Stimulated activated CD4-positive, alpha-beta T cell treated with anti-CD3 and anti-CD28 coated beads, TNF-alpha, amount 100 ng/mL, for 48 hours (primary cell): Measurements from ENCODE around the gene MEF2B.
"Not testable (repeated sequence)": the region's sequence is repeated elsewhere in the genome, so short reads cannot be mapped to it uniquely, and the experiment has no call there.

Experiments
- DNase-seq, 3 donors: peaks; one replicate each; pipeline ENCODE4 v3.0.0-alpha.2; 2020; ENCODE audit warnings: low read depth in 3 of 3

MEF2B gene

DNA sequence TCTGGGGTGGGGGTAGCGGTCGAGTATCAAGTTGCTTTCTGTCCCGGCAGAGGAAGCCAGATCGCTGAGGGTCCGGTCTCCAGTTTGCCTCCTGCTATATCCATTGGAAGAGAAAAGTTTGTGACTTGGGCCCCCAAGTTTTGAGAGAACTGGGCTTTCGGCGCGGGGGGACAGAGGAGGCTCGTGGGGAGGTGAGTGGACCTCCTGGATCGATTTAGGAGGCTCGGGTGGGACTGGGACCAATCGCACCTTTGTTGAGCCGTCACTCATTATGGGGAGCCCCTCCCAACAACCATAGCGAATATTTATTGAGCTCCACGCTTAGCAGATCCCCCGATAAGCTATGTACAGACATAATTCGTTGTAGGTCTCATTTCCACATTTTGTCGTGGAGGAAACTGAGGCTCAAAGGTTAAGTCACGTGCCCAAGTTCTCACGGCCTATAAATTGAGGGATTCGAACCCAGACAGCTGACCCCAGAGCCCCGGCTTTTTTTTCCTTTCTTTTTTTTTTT is 22.9 kb upstream of the MEF2B start:
- no peak for DNase-seq

- DNase-seq: peak; percentile 97 to 99 (median 97)
Observed at GRCh38 chr19:19192078-19192882, 22.2 kb upstream of the MEF2B start, which contains the start of the genes BORCS8 and RFXANK. TSS of gene BORCS8 (minus strand) at chr19:19192152. CDS start at chr19:19192117, 35 bp downstream. TSS of gene RFXANK (plus strand) at chr19:19192258. CDS start at chr19:19193947, 1,689 bp downstream.

DNA sequence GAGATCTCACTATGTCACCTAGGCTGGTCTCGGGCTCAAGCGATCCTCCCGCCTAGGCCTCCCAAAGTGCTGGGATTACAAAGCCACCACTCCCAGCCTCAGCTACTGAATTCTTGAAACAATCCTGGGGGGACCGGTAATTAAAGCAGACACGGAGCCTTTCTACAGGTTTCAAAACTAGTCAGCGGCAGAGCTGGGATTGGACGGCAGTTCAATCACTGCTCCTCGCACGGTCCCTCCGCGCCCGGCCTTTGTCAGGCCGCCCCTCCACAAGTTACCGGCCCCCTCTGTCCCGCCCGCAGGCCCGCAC is 21.7 kb upstream of the MEF2B start:
- DNase-seq: no peak

- DNase-seq: no peak
Observed at GRCh38 chr19:19186742-19187141, 16.7 kb upstream of the MEF2B start.

DNA sequence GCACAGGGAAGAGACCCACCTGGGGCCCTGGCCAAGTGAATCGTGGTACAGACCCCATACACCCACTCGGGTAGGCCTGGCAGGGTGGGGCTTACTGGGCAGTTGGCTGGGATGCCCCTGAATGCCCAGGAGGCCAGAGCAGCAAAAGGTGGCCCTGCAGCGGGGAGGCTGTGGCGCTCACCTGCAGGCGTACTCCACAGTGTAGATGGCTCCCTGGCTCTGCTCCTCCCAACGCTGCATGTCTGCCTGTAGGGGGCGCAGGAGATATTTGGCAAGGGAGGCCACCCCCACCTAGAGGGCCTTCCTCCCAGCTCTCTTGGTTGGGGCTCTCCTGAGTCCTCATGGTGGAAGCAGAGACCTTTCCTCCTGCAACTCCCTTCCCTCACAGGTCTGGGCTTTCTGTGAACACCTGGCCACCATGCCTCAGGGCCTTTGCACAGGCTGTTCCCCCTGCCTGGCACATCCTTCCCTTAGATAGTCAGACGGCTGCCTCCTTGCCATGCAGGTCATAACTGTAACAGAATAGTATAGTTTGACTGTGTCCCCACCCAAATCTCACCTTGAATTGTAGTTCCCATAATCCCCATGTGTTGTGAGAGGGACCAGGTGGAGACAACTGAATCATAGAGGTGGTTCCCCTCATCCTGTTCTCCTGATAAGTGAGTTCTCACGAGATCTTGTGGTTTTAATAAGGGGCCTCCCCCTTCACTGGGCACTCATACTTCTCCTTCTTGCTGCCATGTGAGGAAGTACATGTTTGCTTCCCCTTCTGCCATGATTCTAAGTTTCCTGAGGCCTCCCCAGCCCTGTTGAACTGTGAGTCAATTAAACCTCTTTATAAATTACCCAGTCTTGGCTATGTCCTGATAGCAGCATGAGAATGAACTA is 16.0 kb upstream of the MEF2B start:
- DNase-seq: peak; percentile 41 to 69 (median 43)

DNA sequence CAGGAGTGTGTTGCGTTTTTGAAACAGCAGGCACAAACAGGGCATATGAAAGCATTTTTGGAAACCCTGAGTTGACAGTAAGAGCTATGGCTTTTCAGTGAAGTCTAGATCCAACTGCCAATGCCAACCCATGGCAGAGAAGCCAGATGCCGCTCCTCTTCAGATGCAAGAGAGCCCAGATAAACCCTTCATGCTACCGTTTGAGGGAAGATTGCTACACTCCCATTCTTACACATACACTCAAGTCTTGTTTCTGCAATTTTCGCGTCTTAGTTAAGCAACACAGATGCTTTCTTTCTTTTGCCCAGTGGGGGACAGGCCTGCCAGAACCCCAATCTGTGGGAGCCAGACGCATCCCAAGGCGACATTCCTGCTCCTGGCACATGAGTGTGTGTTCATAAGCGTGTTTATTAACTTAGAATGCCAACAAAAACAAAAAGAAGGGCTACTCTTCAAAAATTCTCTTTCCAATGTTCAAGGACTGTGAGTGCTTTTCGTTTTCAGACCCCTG is 11.5 kb upstream of the MEF2B start:
- DNase-seq: no peak

- no peak for DNase-seq
Observed at GRCh38 chr19:19179548-19180441, 9.7 kb upstream of the MEF2B start.

- no peak for DNase-seq
Observed at GRCh38 chr19:19176950-19177349, 6.9 kb upstream of the MEF2B start.

- not testable (repeated sequence) for DNase-seq
Observed at GRCh38 chr19:19173243-19173642, 3.2 kb upstream of the MEF2B start.

GRCh38 chr19:19171821-19172532 is 1.9 kb upstream of the MEF2B start:
- no peak for DNase-seq

GRCh38 chr19:19170873-19171672 is 1.0 kb upstream of the MEF2B start:
- DNase-seq: no peak

GRCh38 chr19:19169236-19170052 is 619 bp downstream of the MEF2B start:
- no peak for DNase-seq

DNA sequence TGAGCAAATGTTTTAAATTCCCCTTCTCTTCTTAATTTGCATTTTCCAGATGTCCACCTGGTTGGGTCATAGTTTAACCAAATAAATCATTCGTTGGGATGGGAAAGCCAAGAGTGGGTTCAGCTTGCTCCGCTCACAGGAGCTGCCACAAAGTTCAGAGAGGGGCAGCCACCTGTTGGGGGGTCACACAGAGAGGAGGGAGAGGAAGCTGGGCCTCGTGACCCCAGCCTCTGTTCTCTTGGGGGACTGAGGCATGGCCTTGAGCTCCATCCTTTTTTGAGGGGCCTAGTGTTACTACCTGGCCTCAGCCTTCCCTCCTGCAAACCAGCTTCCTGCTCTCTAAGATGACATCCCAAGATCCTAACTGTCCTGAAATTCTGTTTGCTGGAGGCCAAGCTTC is 2.5 kb downstream of the MEF2B start:
- DNase-seq: no peak

DNA sequence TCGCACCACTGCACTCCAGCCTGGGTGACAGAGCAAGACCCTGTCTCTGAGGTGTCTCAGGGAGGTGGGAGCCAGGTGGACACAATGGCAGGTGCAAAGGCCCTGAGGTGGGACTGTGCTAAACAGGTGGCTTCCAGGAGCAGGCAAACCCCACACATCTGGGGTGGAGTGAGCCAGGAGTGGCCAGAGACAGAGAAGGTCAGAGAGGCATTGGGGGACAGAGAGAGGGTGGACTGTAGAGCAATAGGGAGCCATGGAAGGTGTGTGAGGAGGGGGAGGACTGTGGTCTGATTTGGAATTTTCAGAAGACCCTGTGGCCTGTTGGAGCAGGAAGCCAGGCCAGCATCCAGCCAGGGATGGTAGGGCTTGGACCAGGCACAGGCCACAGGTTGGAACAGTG is 4.7 kb downstream of the MEF2B start:
- no peak for DNase-seq

DNA sequence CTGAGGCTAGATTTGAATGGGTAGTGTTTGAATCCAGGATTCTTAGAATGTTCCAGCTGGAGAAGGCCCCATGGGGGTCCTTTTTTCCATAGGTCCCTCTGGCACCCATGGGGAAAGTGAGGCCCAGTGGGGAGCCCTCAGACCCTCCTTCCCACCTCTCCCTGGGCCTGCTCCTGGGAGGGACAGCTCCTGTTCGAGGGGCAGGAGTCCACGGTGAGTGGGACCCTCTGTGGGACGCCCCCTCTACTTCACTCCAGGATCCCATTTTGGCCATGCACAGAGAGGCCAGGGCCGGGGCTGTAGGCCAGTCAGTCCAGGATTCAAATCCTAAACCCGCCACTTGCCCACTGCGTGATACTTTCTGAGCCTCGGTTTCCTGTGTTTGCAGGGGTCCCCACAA is 7.6 kb downstream of the MEF2B start:
- DNase-seq: no peak

DNA sequence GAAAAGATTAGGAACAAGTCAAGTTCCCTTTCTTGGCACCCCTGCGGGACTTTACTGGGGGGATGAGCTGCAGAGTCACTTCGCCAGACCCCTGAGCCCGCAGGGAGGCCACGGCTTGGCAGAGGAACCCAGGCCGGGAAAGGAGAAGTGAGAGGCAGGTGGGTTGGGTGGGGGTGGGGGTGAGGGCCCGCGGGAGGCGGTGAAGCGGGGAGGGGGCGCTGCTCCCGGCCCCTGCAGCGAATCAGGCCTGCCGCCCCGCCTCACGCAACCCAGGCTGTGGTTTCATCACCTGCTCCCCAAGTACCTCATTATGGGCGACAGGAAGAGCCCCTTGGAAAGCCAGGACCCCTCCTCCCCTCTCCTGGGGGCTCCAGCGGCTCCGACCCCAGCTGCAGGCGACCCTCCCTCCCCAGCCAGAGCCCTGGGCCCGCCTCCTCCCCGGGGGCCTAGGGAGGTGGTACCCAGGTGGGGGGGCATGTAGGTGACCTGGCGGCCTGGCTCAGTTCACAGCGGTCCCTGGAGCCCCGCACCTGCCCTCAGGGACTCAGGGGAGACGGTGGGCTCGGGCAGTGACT is 9.5 kb downstream of the MEF2B start:
- DNase-seq: no peak

GRCh38 chr19:19159534-19159933 is 10.5 kb downstream of the MEF2B start:
- no peak for DNase-seq

DNA sequence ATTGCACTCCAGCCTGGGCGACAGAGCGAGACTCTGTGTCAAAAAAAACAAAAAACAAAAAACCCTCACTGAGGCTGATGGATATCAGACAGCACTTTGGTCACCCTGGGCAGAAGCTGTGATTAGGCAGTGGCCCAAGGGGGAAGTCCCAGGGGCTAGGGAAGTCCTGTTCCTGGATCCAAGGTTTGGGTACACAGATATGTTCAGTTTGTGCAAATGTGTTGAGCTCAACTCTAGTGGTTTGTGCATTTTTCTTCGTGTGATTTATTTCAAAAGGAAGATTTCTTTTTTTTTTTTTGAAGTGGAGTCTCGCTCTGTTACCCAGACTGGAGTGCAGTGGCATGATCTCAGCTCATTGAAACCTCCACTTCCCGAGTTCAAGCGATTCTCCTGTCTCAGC is 12.3 kb downstream of the MEF2B start:
- DNase-seq: no peak
